Heart right ventricle (tissue), 16 donors: ENCODE results near the gene XPR1. TPM values are rescaled to one million over a fixed set of nuclear protein-coding genes. Genes with fewer than 3 reads are reported as not detected.

Experiments
- ATAC-seq, 8 donors: fragments of 200-7000 bp; cut with Tn5 transposase; one replicate each; pipeline ENCODE4 v1.9.1; 2020; ENCODE audit warnings: mild to moderate bottlenecking in 8 of 8, moderate library complexity in 8 of 8, moderate number of reproducible peaks in 1 of 8
- DNase-seq, 2 donors: peaks; one replicate each; pipeline ENCODE4 v3.0.0-alpha.2; 2020
- H3K27ac ChIP-seq, 10 donors: fragments of 200-600 bp; sonication (generic) in 2 of 10; one replicate each; pipeline versions ENCODE4 v1.5.0 to v1.8.0; 2020 to 2022; ENCODE audit warnings: mild to moderate bottlenecking in 3 of 10
- H3K27me3 ChIP-seq, 7 donors: fragments of 200-600 bp; one replicate each; pipeline ENCODE4 v1.8.0; 2021 to 2022; ENCODE audit warnings: mild to moderate bottlenecking in 2 of 7
- H3K36me3 ChIP-seq, 9 donors: fragments of 200-600 bp; sonication (generic) in 1 of 9; one replicate each; pipeline versions ENCODE4 v1.5.0 to v1.8.0; 2020 to 2022; ENCODE audit warnings: mild to moderate bottlenecking in 2 of 9
- H3K4me1 ChIP-seq, 9 donors: fragments of 200-600 bp; sonication (generic) in 1 of 9; one replicate each; pipeline versions ENCODE4 v1.5.0 to v1.8.0; 2020 to 2022; ENCODE audit warnings: mild to moderate bottlenecking in 4 of 9
- H3K4me3 ChIP-seq, 10 donors: fragments of 200-600 bp; sonication (generic) in 2 of 10; one replicate each; pipeline versions ENCODE4 v1.5.0 to v1.8.0; 2020 to 2022; ENCODE audit warnings: mild to moderate bottlenecking in 7 of 10, moderate library complexity in 2 of 10
- H3K9me3 ChIP-seq, 11 donors: fragments of 200-600 bp in 10 of 11; sonication (generic) in 2 of 11; one replicate each; pipeline versions ENCODE4 v1.5.0 to v1.8.0; 2013 to 2022; ENCODE audit warnings: mild to moderate bottlenecking in 2 of 11, control low read depth in 1 of 11, moderate library complexity in 1 of 11
- WGBS, 2 donors: extraction: QIAGEN DNeasy Blood & Tissue Kit; methylation state at CpG; one replicate each; pipeline ENCODE4 v1.1.7; 2013; ENCODE audit warnings: inconsistent platforms in 1 of 2; 5-methylcytosine and 5-hydroxymethylcytosine counted together
- intact Hi-C, 10 donors: fragments of 100-400 bp; cut with DNase I; formaldehyde crosslinking; loops; one replicate each; pipeline versions ENCODE4 v1.11.1 to v1.14.2; 2022
- polyA plus RNA-seq, 2 donors: library from polyadenylated mRNA; stranded (reverse); fragments of 200-250 nt; gene quantifications; one replicate each; pipeline ENCODE4 v1.2.3, GENCODE V29; 2013
- total RNA-seq, 10 donors: library from RNA; stranded (reverse); fragmentation: NEBNext Ultra II Directional in 3 of 10; extraction: Animal tissue kit (Norgen Biotek cat#: 25700) in 3 of 10; gene quantifications; one replicate each; pipeline versions ENCODE4 v1.2.1 to v1.2.4, GENCODE V29; 2021 to 2023
- TF ChIP-seq, protein P1 (sequence below), 9 donors: fragments of 200-600 bp; sonication (generic) in 2 of 9; IDR thresholded peaks; one replicate each; pipeline versions ENCODE4 v1.5.0 to v1.8.0; 2021 to 2022; ENCODE audit warnings: antibody characterized with exemption in 9 of 9, mild to moderate bottlenecking in 5 of 9, moderate library complexity in 1 of 9
- donor health status: Arrhythmogenic right ventricular cardiomyopathy.
- donor health status: ischemic (EF 13 %, LVEDD 7.1; RV severe dilation, severe dysfunction).
- donor health status: healthy with polysubstance abuse.
- donor health status: DM: no; HTN: yes; CAD: no.
- donor health status: DM: no; HTN: no; CAD: no.
- donor health status: ischemic (EF 25% LVEDD 6.9; RV normal size, moderate dysfunction).
- donor health status: ischemic (EF 25% LVEDD 5.7; RV mildly dilated, moderate dysfunction).
- donor health status: healthy.
- donor health status: DM: yes; HTN: yes; CAD: no.
- donor health status: Ischemic cardiomyopathy.
- donor health status: ischemic (EF 35%, LVEDD 5.7; RV mildly dilated, moderate dysfunction).
- donor health status: nonischemic (EF 11% LVEDD 7.7; RV severe dilation, severe dysfunction).
- donor health status: DM: yes; HTN: yes; CAD: no.
- donor health status: PGD.
- donor health status: ischemic (EF 29% LVEDD 5.4; RV normal size, mild dysfunction).
- donor health status: nonischemic (EF 23%, LVEDD 6.1; RV moderate dilation, normal function).

XPR1 gene
- total and polyA plus RNA-seq, 12 donors: 18.3 to 142 (median 70.0) TPM

DNA sequence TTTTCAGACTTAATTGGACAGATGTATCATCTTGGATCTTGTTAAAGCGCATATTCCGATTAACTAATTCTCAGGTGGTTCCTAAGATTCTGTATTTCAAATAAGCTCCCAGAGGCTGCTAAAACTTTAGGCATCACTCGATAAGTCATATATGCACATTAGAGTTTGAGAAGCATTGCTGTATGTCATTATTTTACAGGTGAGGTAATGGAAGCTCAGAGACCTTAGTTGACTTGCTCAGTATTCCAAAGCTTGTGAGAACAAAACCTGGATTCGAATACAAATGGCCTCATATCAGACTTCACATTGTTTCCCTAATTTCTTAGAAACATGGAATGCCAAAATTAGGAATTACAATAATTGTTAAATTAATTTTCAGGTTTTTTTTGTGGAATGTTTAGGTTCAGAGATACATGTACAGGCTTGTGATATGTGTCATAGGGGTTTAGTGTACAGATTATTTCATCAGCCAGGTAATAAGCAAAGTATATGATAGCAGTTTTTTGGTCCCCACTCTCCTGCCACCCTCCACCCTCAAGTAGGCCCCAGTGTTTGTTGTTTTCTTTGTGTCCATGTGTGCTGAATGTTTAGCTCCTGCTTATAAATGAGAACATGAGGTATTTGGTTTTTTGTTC lies 96.8 kb downstream of the XPR1 start:
- DNase-seq (no peak), ATAC-seq (no peak)
- no peak overlapping the region for H3K4me3 ChIP-seq
- 81 to 96% methylated on average over 4 of the region's 4 CpGs for WGBS, 2 donors
- H3K36me3 ChIP-seq: no peaks in the 10 kb centered on the region
- no peaks in the 10 kb centered on the region for H3K27me3 ChIP-seq
- intact Hi-C loops: no loop called here
- no peak overlapping the region for H3K27ac ChIP-seq
- TF ChIP-seq, protein P1, sequence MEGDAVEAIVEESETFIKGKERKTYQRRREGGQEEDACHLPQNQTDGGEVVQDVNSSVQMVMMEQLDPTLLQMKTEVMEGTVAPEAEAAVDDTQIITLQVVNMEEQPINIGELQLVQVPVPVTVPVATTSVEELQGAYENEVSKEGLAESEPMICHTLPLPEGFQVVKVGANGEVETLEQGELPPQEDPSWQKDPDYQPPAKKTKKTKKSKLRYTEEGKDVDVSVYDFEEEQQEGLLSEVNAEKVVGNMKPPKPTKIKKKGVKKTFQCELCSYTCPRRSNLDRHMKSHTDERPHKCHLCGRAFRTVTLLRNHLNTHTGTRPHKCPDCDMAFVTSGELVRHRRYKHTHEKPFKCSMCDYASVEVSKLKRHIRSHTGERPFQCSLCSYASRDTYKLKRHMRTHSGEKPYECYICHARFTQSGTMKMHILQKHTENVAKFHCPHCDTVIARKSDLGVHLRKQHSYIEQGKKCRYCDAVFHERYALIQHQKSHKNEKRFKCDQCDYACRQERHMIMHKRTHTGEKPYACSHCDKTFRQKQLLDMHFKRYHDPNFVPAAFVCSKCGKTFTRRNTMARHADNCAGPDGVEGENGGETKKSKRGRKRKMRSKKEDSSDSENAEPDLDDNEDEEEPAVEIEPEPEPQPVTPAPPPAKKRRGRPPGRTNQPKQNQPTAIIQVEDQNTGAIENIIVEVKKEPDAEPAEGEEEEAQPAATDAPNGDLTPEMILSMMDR (IDR thresholded peaks at IDR 0.05): no peak
- peaks cover 0 to 27% (median 0%) of the 10 kb centered on the region in 9 donors for H3K4me1 ChIP-seq
- H3K9me3 ChIP-seq: peaks cover 0 to 58% (median 5%) of the 10 kb centered on the region in 11 donors

DNA sequence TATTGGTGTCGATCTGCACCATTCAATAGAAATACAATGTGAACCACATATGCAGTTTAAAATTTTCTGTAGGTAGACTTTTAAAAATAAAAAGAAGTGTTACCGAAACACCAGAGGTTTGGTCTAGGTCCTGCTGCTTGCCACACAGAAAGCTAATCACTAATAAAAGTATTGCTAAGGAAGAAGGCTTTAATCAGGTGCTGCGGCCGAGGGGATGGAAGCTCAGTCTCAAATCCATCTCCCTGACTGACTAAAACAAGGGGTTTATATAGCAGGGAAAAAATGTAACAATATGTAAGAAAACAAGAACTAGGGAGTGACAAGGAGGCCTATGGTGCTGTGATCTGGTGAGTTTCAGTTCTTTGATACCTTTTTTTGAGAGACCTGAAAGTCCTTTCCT lies 99.3 kb downstream of the XPR1 start:
- WGBS, 2 donors: 95 to 98% methylated on average over 4 of the region's 4 CpGs
- Histone ChIP-seq H3K27me3 (no peaks in the 10 kb centered on the region), H3K36me3 (no peaks in the 10 kb centered on the region), H3K4me1 (peaks cover 0 to 7% (median 0%) of the 10 kb centered on the region in 9 donors), H3K27ac (no peak overlapping the region), H3K4me3 (no peak overlapping the region), H3K9me3 (peaks cover 0 to 81% (median 22%) of the 10 kb centered on the region in 11 donors)
- TF ChIP-seq, protein P1 (IDR thresholded peaks at IDR 0.05): no peak
- intact Hi-C loops: no loop called here
- DNase-seq: no peak
- ATAC-seq: no peak

DNA sequence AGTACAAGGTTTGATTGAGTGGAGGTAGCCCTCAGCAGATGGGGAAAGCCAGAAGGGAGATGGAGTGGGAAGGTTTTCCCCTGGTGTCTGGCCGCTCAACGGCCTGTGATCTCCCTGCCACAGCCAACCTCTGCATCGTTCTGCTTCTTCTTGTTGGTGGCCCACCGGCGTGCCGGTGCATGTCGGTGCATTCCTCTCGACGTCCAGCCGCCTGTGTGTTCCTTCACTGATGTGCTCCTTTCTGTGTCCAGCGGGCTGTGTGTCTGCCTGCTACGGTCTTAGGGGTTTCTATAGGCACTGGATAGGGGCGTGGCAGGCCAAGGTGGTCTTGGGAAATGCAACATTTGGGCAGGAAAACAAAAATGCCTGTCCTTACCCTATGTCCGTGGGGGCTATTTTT lies 101.0 kb downstream of the XPR1 start:
- no peak overlapping the region for H3K27ac ChIP-seq
- H3K4me3 ChIP-seq: no peak overlapping the region
- intact Hi-C loops: no loop called here
- 95% methylated on average over 14 of the region's 14 CpGs for WGBS, 2 donors
- no peaks in the 10 kb centered on the region for H3K27me3 ChIP-seq
- peaks cover 0 to 7% (median 0%) of the 10 kb centered on the region in 9 donors for H3K4me1 ChIP-seq
- H3K36me3 ChIP-seq: no peaks in the 10 kb centered on the region
- DNase-seq: no peak
- peaks cover 0 to 80% (median 23%) of the 10 kb centered on the region in 11 donors for H3K9me3 ChIP-seq
- TF ChIP-seq, protein P1 (IDR thresholded peaks at IDR 0.05): no peak
- ATAC-seq: peak in 3 of 8 donors; percentile 6 to 8 (median 8)

DNA sequence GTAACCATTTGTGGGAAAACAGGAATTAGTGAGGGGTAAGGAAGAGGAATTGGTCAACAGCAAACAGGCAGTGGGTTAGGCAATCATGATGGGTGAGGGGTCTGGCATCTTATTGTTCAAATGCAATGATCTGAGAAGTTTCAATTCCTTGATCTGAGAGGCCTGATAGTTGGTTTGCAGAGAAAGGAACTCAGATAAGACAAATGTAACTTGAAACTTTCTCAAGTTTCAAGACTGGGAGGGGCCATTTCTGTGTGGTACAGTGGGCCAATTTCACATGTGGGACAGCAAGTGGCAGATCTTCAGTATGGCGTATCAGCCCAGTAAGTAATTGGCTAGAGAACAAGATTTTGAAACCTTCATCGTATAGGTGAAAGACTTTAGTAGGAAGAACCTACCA lies 102.5 kb downstream of the XPR1 start:
- 97 to 99% methylated on average over 2 of the region's 2 CpGs for WGBS, 2 donors
- Histone ChIP-seq H3K9me3 (peaks cover 0 to 72% (median 26%) of the 10 kb centered on the region in 11 donors), H3K27ac (no peak overlapping the region), H3K4me3 (no peak overlapping the region), H3K27me3 (no peaks in the 10 kb centered on the region), H3K4me1 (peaks cover 0 to 7% (median 0%) of the 10 kb centered on the region in 9 donors), H3K36me3 (no peaks in the 10 kb centered on the region)
- intact Hi-C loops: no loop called here
- ATAC-seq (no peak), DNase-seq (no peak)
- TF ChIP-seq, protein P1 (IDR thresholded peaks at IDR 0.05): no peak
